ENCODE data around the gene CIAO2B. TPM values are rescaled to one million over a fixed set of nuclear protein-coding genes. Genes with fewer than 3 reads are reported as not detected.
A peak's percentile ranks its signal among the peaks of the same experiment; 100 is the strongest.

Gene CIAO2B
- total and polyA plus RNA-seq, 4 donors, result 51.1 to 120 (median 86.2) TPM

GRCh38 chr16:66926961-66927436 lies 7.2 kb downstream of the CIAO2B start (continued):
- TF ChIP-seq CTCF (IDR thresholded peaks at IDR 0.05; ENCODE audit: low read depth, low read length, missing input control) (no peak), JUND (IDR thresholded peaks at IDR 0.05) (no peak), SP1 (IDR thresholded peaks at IDR 0.05) (no peak), EGR1 (IDR thresholded peaks at IDR 0.05; ENCODE audit: low read depth in 2 of 2) (no peak), RAD21 (IDR thresholded peaks at IDR 0.05) (no peak), TAF1 (conservative IDR thresholded peaks at IDR 0.05) (no peak), HNF4G (IDR thresholded peaks at IDR 0.05) (no peak), HNF4A (conservative IDR thresholded peaks at IDR 0.05) (no peak)
- TF ChIP-seq, protein P1, sequence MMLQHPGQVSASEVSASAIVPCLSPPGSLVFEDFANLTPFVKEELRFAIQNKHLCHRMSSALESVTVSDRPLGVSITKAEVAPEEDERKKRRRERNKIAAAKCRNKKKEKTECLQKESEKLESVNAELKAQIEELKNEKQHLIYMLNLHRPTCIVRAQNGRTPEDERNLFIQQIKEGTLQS (IDR thresholded peaks at IDR 0.05), result no peak

- no peaks in the 10 kb centered on the region for H3K9me3 ChIP-seq (ENCODE audit: control insufficient read depth in 4 of 4, low read length in 3 of 4)
- H3K4me3 ChIP-seq (ENCODE audit: low read depth in 1 of 3, low read length in 3 of 3), result no peak overlapping the region
- no peaks in the 10 kb centered on the region for H3K27me3 ChIP-seq (ENCODE audit: control insufficient read depth in 4 of 4, insufficient read depth in 4 of 4, low read length in 3 of 4)
- no peak overlapping the region for H3K27ac ChIP-seq (ENCODE audit: low read depth in 1 of 2, low read length in 2 of 2)
- H3K36me3 ChIP-seq (ENCODE audit: control insufficient read depth in 4 of 4, insufficient read depth in 3 of 4, low read depth in 1 of 4, low read length in 3 of 4), result no peaks in the 10 kb centered on the region
- H3K9ac ChIP-seq (ENCODE audit: low read depth in 1 of 2, low read length in 2 of 2), result no peak overlapping the region
- H3K4me1 ChIP-seq (ENCODE audit: control insufficient read depth in 4 of 4, insufficient read depth in 4 of 4, low read length in 3 of 4), result peaks cover 2 to 14% (median 8%) of the 10 kb centered on the region in 4 donors
- TF ChIP-seq NR2F2 (IDR thresholded peaks at IDR 0.05), result no peak
- TF ChIP-seq, protein P2, sequence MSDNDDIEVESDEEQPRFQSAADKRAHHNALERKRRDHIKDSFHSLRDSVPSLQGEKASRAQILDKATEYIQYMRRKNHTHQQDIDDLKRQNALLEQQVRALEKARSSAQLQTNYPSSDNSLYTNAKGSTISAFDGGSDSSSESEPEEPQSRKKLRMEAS (IDR thresholded peaks at IDR 0.05), result no peak
- no peak for DNase-seq (ENCODE audit: low spot score)
- WGBS, result 52% methylated on average over 5 of the region's 5 CpGs
Observed at GRCh38 chr16:66926171-66926947, 7.8 kb downstream of the CIAO2B start.

DNA sequence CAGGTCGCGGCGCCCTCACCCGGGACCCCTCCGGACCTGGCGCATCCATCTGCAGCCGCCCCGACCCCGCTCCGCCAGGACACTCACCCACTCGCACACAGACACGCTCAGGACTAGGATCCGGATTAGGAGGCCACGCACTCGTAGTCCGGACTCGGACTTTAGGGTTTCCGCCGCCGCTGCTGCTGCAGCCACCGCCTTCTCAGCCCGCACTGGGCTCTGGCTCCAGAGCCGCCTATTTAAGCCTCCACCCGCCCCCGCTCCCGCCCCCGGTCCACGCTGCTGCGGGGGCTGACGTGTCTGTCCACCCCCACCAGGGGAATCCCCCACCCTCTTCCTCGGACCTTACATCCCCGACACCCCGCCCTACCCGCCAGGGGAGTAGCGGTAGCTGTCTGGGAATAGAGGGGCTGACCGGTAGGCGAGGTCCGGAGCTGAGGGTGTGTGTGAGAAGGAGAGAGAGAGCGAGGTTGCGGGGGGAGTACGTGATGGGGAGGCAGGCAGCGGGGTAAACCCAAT lies 8.8 kb downstream of the CIAO2B start, which contains the start of gene RRAD:
Gene RRAD (minus strand): TSS at position 214 of the 519 bp plus-strand sequence. CDS start 356 bp downstream, outside the sequence.
- H3K27ac ChIP-seq (ENCODE audit: low read depth in 1 of 2, low read length in 2 of 2), result peak within 1 kb of the TSS in 1 of 2 donors; percentile 19
- WGBS, result 15% methylated on average over 42 of the region's 42 CpGs
- no peak for DNase-seq (ENCODE audit: low spot score)

More for the DNA sequence above, 8.8 kb downstream of the CIAO2B start, which contains the start of gene RRAD:
- H3K4me1 ChIP-seq (ENCODE audit: control insufficient read depth in 4 of 4, insufficient read depth in 4 of 4, low read length in 3 of 4), result peaks cover 2 to 14% (median 6%) of the 10 kb centered on the region in 4 donors
- H3K4me3 ChIP-seq (ENCODE audit: low read depth in 1 of 3, low read length in 3 of 3), result peak within 1 kb of the TSS in 1 of 3 donors; percentile 27
- no peaks in the 10 kb centered on the region for H3K9me3 ChIP-seq (ENCODE audit: control insufficient read depth in 4 of 4, low read length in 3 of 4)
- TF ChIP-seq EGR1 (IDR thresholded peaks at IDR 0.05; ENCODE audit: low read depth in 2 of 2), result peak in 1 of 2 donors; percentile 23
- no peak for TF ChIP-seq JUND (IDR thresholded peaks at IDR 0.05)
- no peaks in the 10 kb centered on the region for H3K27me3 ChIP-seq (ENCODE audit: control insufficient read depth in 4 of 4, insufficient read depth in 4 of 4, low read length in 3 of 4)
- H3K36me3 ChIP-seq (ENCODE audit: control insufficient read depth in 4 of 4, insufficient read depth in 3 of 4, low read depth in 1 of 4, low read length in 3 of 4), result no peaks in the 10 kb centered on the region
- no peak within 1 kb of the TSS for H3K9ac ChIP-seq (ENCODE audit: low read depth in 1 of 2, low read length in 2 of 2)

Data from liver (tissue), 9 donors.